Esophagus muscularis mucosa (tissue), 4 donors: ENCODE data around the gene ABCC8. TPM values are rescaled to one million over a fixed set of nuclear protein-coding genes. Genes with fewer than 3 reads are reported as not detected.

Source experiments
- DNase-seq: peaks from one replicate; pipeline ENCODE4 v3.0.0-alpha.2; 2017; ENCODE audit errors: extremely low spot score
- H3K27ac ChIP-seq, 4 donors: fragments of 200-600 bp; sonication (generic); replicated peaks in 1 of 4; 1 replicate in 3 of 4; 2 replicates in 1 of 4; pipeline ENCODE4 v1.5.1; 2016 to 2019; ENCODE audit warnings: mild to moderate bottlenecking in 1 of 4
- H3K27me3 ChIP-seq, 4 donors: fragments of 200-600 bp; sonication (generic); one replicate each; pipeline versions ENCODE4 v1.5.1 to v1.6.0; 2016 to 2019
- H3K36me3 ChIP-seq, 4 donors: fragments of 200-600 bp; sonication (generic); one replicate each; pipeline ENCODE4 v1.5.1; 2016 to 2019
- H3K4me1 ChIP-seq, 4 donors: fragments of 200-600 bp; sonication (generic); one replicate each; pipeline ENCODE4 v1.5.1; 2016 to 2019
- H3K4me3 ChIP-seq, 4 donors: fragments of 200-600 bp; sonication (generic); 1 replicate in 2 of 4; 2 replicates in 2 of 4; pipeline ENCODE4 v1.5.1; 2016 to 2019; ENCODE audit warnings: mild to moderate bottlenecking in 4 of 4, moderate library complexity in 1 of 4
- H3K9me3 ChIP-seq, 4 donors: fragments of 200-600 bp; sonication (generic); 1 replicate in 3 of 4; 2 replicates in 1 of 4; pipeline ENCODE4 v1.5.1; 2016 to 2019
- CTCF ChIP-seq, 3 experiments: fragments of 200-600 bp in 2 of 3; fragments of 450-650 bp in 1 of 3; sonication (generic) in 2 of 3; IDR thresholded peaks; one replicate each; pipeline ENCODE4 v1.5.1; 2017 to 2019; ENCODE audit warnings: antibody characterized with exemption in 3 of 3, mild to moderate bottlenecking in 2 of 3, moderate library complexity in 1 of 3
- EP300 ChIP-seq: sonication (generic); formaldehyde crosslinking; IDR thresholded peaks from one replicate; pipeline ENCODE4 v1.6.1; 2017; ENCODE audit warnings: antibody characterized with exemption
- POLR2A ChIP-seq: fragments of 450-650 bp; IDR thresholded peaks from one replicate; pipeline ENCODE4 v1.6.1; 2017; ENCODE audit warnings: antibody characterized with exemption, moderate library complexity, mild to moderate bottlenecking, low read depth
- POLR2AphosphoS5 ChIP-seq, 2 donors: sonication (generic); formaldehyde crosslinking; IDR thresholded peaks; one replicate each; pipeline ENCODE4 v1.6.1; 2017; ENCODE audit warnings: antibody characterized with exemption in 2 of 2
- WGBS: methylation state at CpG from one replicate; pipeline ENCODE4 v1.1.5; 2018; 5-methylcytosine and 5-hydroxymethylcytosine counted together
- intact Hi-C: fragments of 100-400 bp; cut with DNase I; formaldehyde crosslinking; loops from one replicate; pipeline ENCODE4 v1.15.1; 2023
- total RNA-seq, 4 donors: library from RNA; depleted of rRNA; stranded (reverse); fragments of >200 nt; gene quantifications; one replicate each; pipeline versions ENCODE4 v1.1.0 to v1.2.1, GENCODE V29; 2016

Gene ABCC8
- total RNA-seq, 4 donors from 2014 or later: 0.63 to 2.5 (median 1.7) TPM

- DNase-seq: no peak
- H3K9me3 ChIP-seq: no peaks in the 10 kb centered on the region
- H3K36me3 ChIP-seq: no peaks in the 10 kb centered on the region
- intact Hi-C loops: no loop called here
- 32% methylated on average over 4 of the region's 4 CpGs for WGBS
- no peaks in the 10 kb centered on the region for H3K4me1 ChIP-seq
- peaks cover 0 to 29% (median 0%) of the 10 kb centered on the region in 4 donors for H3K27me3 ChIP-seq
- no peak for TF ChIP-seq CTCF (IDR thresholded peaks at IDR 0.05)
- no peak for TF ChIP-seq POLR2AphosphoS5 (IDR thresholded peaks at IDR 0.05)
- TF ChIP-seq EP300: no peak
- TF ChIP-seq POLR2A: no peak
- no peak overlapping the region for H3K4me3 ChIP-seq
- H3K27ac ChIP-seq: no peak overlapping the region
Measured at GRCh38 chr11:17421781-17422180, 54.9 kb downstream of the ABCC8 start.

- DNase-seq: no peak
- no peak for TF ChIP-seq EP300
- no peak for TF ChIP-seq CTCF (IDR thresholded peaks at IDR 0.05)
- TF ChIP-seq POLR2A: no peak
- no peak for TF ChIP-seq POLR2AphosphoS5 (IDR thresholded peaks at IDR 0.05)
- Histone ChIP-seq H3K4me1 (peaks cover 0 to 4% (median 0%) of the 10 kb centered on the region in 4 donors), H3K36me3 (no peaks in the 10 kb centered on the region), H3K4me3 (no peak overlapping the region), H3K9me3 (no peaks in the 10 kb centered on the region), H3K27me3 (peaks cover 0 to 57% (median 0%) of the 10 kb centered on the region in 4 donors), H3K27ac (no peak overlapping the region)
- intact Hi-C loops: no loop called here
- 36% methylated on average over 2 of the region's 2 CpGs for WGBS
Measured at GRCh38 chr11:17418444-17419081, 58.1 kb downstream of the ABCC8 start.

GRCh38 chr11:17416492-17416891 is 60.2 kb downstream of the ABCC8 start:
- no peaks in the 10 kb centered on the region for H3K9me3 ChIP-seq
- H3K4me3 ChIP-seq: no peak overlapping the region
- H3K4me1 ChIP-seq: peaks cover 0 to 4% (median 0%) of the 10 kb centered on the region in 4 donors
- intact Hi-C loops: no loop called here
- DNase-seq: no peak
- no peaks in the 10 kb centered on the region for H3K36me3 ChIP-seq
- 72% methylated on average over 2 of the region's 2 CpGs for WGBS
- no peak overlapping the region for H3K27ac ChIP-seq
- no peak for TF ChIP-seq POLR2AphosphoS5 (IDR thresholded peaks at IDR 0.05)
- no peak for TF ChIP-seq POLR2A
- TF ChIP-seq CTCF (IDR thresholded peaks at IDR 0.05): no peak
- TF ChIP-seq EP300: no peak
- H3K27me3 ChIP-seq: peaks cover 0 to 56% (median 0%) of the 10 kb centered on the region in 4 donors

GRCh38 chr11:17415523-17416104 is 61.0 kb downstream of the ABCC8 start:
- H3K27me3 ChIP-seq: peaks cover 0 to 56% (median 0%) of the 10 kb centered on the region in 4 donors
- no peak overlapping the region for H3K27ac ChIP-seq
- TF ChIP-seq POLR2A (no peak), POLR2AphosphoS5 (IDR thresholded peaks at IDR 0.05) (no peak), EP300 (no peak), CTCF (IDR thresholded peaks at IDR 0.05) (no peak)
- H3K4me1 ChIP-seq: peaks cover 0 to 7% (median 0%) of the 10 kb centered on the region in 4 donors
- no peak for DNase-seq
- intact Hi-C loops: no loop called here
- WGBS: 49% methylated on average over 4 of the region's 6 CpGs
- H3K9me3 ChIP-seq: no peaks in the 10 kb centered on the region
- H3K4me3 ChIP-seq: no peak overlapping the region
- H3K36me3 ChIP-seq: no peaks in the 10 kb centered on the region
